Measurements from ENCODE around the gene ADAMTS3. TPM values are rescaled to one million over a fixed set of nuclear protein-coding genes. Genes with fewer than 3 reads are reported as not detected.

ADAMTS3 gene
- total and polyA plus RNA-seq, 2 of the 13 experiments (the other 11 are each of a cell fraction or from before 2014, with no cell fraction given): not detected

- intact Hi-C loops (cut with micrococcal nuclease; ENCODE audit: unreplicated experiment) (no loop called here), in situ Hi-C loops (cut with HindIII; ENCODE audit: extremely low pct_ligation_motif_present, low pct_unique_long_range_greater_than_20kb) (loop anchor here (25.0 kb wide), 1 partner anchor 112 kb away; no protein-coding TSS in a partner anchor)
- Histone ChIP-seq H2AFZ (ENCODE audit: low read length) (no peak overlapping the region), H3K36me3 (replicated peaks in 1 of 2; ENCODE audit: control insufficient read depth in 1 of 2, insufficient read depth in 2 of 2, low read length in 2 of 2) (no peaks in the 10 kb centered on the region), H4K20me1 (ENCODE audit: insufficient read depth, low read length) (no peaks in the 10 kb centered on the region), H3K9ac (ENCODE audit: insufficient read depth, low read depth, low read length) (no peak overlapping the region), H3K4me3 (replicated peaks in 1 of 3; ENCODE audit: insufficient read depth in 1 of 3, low read depth in 2 of 3, low read length in 3 of 3) (no peak overlapping the region), H3K4me1 (ENCODE audit: insufficient read depth, low read length) (no peaks in the 10 kb centered on the region), H3K79me2 (ENCODE audit: insufficient read depth, low read length) (no peaks in the 10 kb centered on the region), H3K4me2 (ENCODE audit: low read depth, low read length) (no peak overlapping the region), H3K27me3 (ENCODE audit: control insufficient read depth in 1 of 2, insufficient read depth in 2 of 2, low read length in 2 of 2) (no peaks in the 10 kb centered on the region), H3K9me3 (ENCODE audit: low read length) (no peaks in the 10 kb centered on the region), H3K27ac (ENCODE audit: extremely low read length, insufficient read depth, low read length) (no peak overlapping the region)
- CTCF ChIA-PET (ENCODE audit: low intra/inter-chr PET ratio, low total read pairs): no interaction called here
- FAIRE-seq: no peak
- DNase-seq (ENCODE audit: low spot score): no peak
- no TSS peak for BruUV-seq (replicated peaks)
- no peak for ATAC-seq
- POLR2A ChIA-PET: no interaction called here
- WGBS (ENCODE audit: low lambda C conversion rate): 3% methylated on average over 1 of the region's 1 CpG
- TF ChIP-seq, protein P1, sequence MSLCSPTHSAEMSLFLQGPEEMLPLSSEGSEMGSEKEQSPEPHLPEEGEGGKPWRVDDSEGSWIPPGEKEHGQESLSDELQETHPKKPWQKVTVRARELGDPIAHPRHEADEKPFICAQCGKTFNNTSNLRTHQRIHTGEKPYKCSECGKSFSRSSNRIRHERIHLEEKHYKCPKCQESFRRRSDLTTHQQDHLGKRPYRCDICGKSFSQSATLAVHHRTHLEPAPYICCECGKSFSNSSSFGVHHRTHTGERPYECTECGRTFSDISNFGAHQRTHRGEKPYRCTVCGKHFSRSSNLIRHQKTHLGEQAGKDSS (CRISPR knock-in tag; IDR thresholded peaks at IDR 0.05; ENCODE audit: borderline replicate concordance, low read depth): no peak
- TF ChIP-seq ASH2L (IDR thresholded peaks at IDR 0.05; ENCODE audit: insufficient read length, low read depth, low read length) (no peak), ZNF776 (CRISPR knock-in tag; IDR thresholded peaks at IDR 0.05) (no peak), TAF1 (CRISPR knock-in tag; IDR thresholded peaks at IDR 0.05) (no peak), FOXA3 (CRISPR knock-in tag; IDR thresholded peaks at IDR 0.05) (no peak), ZNF670 (CRISPR knock-in tag; IDR thresholded peaks at IDR 0.05; ENCODE audit: borderline replicate concordance) (no peak), PHF8 (CRISPR knock-in tag; IDR thresholded peaks at IDR 0.05) (no peak), REST (IDR thresholded peaks at IDR 0.05; ENCODE audit: borderline replicate concordance in 1 of 2, low read depth in 1 of 2, low read length in 2 of 2) (no peak), FLYWCH1 (CRISPR knock-in tag; IDR thresholded peaks at IDR 0.05) (no peak), SCMH1 (CRISPR knock-in tag; IDR thresholded peaks at IDR 0.05; ENCODE audit: borderline replicate concordance) (no peak), REL (CRISPR knock-in tag; conservative IDR thresholded peaks at IDR 0.05) (no peak), KLF13 (CRISPR knock-in tag; IDR thresholded peaks at IDR 0.05) (no peak)
- TF ChIP-seq, protein P2, sequence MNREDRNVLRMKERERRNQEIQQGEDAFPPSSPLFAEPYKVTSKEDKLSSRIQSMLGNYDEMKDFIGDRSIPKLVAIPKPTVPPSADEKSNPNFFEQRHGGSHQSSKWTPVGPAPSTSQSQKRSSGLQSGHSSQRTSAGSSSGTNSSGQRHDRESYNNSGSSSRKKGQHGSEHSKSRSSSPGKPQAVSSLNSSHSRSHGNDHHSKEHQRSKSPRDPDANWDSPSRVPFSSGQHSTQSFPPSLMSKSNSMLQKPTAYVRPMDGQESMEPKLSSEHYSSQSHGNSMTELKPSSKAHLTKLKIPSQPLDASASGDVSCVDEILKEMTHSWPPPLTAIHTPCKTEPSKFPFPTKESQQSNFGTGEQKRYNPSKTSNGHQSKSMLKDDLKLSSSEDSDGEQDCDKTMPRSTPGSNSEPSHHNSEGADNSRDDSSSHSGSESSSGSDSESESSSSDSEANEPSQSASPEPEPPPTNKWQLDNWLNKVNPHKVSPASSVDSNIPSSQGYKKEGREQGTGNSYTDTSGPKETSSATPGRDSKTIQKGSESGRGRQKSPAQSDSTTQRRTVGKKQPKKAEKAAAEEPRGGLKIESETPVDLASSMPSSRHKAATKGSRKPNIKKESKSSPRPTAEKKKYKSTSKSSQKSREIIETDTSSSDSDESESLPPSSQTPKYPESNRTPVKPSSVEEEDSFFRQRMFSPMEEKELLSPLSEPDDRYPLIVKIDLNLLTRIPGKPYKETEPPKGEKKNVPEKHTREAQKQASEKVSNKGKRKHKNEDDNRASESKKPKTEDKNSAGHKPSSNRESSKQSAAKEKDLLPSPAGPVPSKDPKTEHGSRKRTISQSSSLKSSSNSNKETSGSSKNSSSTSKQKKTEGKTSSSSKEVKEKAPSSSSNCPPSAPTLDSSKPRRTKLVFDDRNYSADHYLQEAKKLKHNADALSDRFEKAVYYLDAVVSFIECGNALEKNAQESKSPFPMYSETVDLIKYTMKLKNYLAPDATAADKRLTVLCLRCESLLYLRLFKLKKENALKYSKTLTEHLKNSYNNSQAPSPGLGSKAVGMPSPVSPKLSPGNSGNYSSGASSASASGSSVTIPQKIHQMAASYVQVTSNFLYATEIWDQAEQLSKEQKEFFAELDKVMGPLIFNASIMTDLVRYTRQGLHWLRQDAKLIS (CRISPR knock-in tag; IDR thresholded peaks at IDR 0.05): no peak
- TF ChIP-seq, protein P3, sequence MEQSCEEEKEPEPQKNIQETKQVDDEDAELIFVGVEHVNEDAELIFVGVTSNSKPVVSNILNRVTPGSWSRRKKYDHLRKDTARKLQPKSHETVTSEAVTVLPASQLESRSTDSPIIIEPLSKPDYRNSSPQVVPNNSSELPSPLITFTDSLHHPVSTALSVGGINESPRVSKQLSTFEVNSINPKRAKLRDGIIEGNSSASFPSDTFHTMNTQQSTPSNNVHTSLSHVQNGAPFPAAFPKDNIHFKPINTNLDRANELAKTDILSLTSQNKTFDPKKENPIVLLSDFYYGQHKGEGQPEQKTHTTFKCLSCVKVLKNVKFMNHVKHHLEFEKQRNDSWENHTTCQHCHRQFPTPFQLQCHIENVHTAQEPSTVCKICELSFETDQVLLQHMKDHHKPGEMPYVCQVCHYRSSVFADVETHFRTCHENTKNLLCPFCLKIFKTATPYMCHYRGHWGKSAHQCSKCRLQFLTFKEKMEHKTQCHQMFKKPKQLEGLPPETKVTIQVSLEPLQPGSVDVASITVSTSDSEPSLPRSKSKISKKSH (CRISPR knock-in tag; IDR thresholded peaks at IDR 0.05; ENCODE audit: borderline replicate concordance): no peak
These were observed 119.3 kb downstream of the ADAMTS3 start for GRCh38 chr4:72449705-72450104.

All from HepG2 (cell line).